Stimulated activated CD8-positive, alpha-beta memory T cell treated with anti-CD3 and anti-CD28 coated beads, Interleukin-12 subunit alpha, Interleukin-12 subunit beta, amount 100 ng/mL, for 4 hours (primary cell): ENCODE data around the gene MAG.

ENCODE experiments used
- DNase-seq: peaks from one replicate; pipeline ENCODE4 v3.0.0-alpha.2; 2020; ENCODE audit warnings: low read depth

MAG gene, protein sequence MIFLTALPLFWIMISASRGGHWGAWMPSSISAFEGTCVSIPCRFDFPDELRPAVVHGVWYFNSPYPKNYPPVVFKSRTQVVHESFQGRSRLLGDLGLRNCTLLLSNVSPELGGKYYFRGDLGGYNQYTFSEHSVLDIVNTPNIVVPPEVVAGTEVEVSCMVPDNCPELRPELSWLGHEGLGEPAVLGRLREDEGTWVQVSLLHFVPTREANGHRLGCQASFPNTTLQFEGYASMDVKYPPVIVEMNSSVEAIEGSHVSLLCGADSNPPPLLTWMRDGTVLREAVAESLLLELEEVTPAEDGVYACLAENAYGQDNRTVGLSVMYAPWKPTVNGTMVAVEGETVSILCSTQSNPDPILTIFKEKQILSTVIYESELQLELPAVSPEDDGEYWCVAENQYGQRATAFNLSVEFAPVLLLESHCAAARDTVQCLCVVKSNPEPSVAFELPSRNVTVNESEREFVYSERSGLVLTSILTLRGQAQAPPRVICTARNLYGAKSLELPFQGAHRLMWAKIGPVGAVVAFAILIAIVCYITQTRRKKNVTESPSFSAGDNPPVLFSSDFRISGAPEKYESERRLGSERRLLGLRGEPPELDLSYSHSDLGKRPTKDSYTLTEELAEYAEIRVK

DNA sequence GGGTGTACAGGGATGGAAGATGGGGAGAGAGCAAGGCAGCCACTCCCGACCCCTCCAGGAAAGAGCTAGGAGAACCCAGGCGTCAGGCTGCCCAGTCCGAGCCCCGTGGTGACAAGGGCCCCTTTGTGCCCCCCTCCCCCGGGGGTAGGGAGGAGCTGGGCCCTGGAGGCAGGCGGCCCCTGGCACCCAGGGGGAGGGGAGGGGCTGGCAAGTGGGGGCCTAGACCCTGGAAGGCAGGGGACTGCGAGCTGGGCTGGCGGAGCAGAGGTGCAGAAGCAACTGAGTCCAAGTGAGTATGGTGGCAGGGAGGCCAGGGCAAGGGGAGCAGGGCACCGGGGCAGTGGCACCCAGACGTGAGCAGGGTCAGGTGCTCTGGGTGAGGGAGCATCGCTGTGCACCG lies at the start of gene MAG:
Gene MAG (plus strand): TSS at position 246 of the 400 bp plus-strand sequence. CDS start 3,248 bp downstream, outside the sequence.
- DNase-seq: no peak

DNA sequence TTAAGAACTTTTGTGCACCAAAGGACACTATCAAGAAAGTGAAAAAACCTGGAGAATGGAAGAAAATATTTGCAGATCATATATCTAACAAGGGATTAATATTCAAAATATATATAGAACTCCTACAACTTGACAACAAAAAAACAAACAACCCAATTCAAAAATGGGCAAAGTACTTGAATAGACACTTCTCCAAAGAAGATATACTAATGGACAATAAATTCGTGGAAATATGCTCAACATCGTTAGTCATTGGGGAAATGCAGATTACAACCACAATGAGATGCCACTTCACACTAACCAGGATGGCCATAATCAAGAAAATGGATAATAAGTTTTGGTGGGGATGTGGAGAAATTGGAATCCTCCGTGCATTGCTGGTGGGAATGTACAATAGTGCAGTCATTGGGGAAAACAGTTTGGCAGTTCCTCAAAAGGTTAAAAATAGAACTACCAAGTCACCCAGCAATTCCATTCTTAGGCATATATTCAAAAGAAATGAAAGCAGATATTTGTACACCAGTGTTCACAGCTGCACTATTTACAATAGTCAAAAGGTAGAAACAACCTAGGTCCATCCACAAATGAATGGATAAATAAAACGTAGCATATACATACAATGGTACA lies 45.4 kb upstream of the MAG start:
- DNase-seq: no peak

DNA sequence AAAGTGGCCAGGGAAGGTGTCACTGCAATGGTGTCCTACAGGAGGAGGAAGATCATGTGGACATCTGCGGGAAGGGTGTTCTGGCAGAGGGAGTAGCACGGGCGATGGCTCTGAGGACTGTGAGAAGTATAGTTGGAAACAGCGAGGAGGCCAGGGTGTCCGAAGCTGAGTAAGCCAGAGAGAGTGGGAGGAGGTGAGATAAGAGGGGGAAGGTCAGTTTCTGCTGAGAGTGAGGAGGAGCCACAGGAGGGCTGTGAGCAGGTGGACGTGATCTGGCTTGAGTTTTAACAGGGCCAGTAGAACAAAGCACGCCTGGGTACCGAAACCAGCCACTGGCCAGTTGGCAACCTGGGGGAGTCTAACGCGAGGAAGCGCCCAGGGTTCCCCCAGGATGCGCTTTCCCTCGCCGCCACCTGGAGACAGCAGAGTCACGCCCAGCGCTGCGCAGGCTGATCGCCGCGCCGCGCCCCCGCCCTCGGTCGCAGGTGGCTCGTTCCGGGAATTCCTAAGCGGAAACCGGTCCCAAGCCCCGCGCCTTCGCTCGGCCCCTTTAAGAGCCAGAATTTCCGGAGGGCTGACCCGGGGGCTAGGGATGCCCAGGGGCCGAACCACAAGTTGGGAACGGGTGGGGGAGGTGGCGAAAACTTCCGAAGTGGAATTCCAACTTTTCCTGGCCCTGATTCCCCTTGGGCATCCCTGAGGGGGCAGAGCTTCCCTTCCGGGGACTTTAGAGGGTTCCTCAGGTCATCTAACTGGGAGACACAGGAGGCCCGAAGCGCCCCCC lies 44.2 kb upstream of the MAG start:
- peak; percentile 35 for DNase-seq

DNA sequence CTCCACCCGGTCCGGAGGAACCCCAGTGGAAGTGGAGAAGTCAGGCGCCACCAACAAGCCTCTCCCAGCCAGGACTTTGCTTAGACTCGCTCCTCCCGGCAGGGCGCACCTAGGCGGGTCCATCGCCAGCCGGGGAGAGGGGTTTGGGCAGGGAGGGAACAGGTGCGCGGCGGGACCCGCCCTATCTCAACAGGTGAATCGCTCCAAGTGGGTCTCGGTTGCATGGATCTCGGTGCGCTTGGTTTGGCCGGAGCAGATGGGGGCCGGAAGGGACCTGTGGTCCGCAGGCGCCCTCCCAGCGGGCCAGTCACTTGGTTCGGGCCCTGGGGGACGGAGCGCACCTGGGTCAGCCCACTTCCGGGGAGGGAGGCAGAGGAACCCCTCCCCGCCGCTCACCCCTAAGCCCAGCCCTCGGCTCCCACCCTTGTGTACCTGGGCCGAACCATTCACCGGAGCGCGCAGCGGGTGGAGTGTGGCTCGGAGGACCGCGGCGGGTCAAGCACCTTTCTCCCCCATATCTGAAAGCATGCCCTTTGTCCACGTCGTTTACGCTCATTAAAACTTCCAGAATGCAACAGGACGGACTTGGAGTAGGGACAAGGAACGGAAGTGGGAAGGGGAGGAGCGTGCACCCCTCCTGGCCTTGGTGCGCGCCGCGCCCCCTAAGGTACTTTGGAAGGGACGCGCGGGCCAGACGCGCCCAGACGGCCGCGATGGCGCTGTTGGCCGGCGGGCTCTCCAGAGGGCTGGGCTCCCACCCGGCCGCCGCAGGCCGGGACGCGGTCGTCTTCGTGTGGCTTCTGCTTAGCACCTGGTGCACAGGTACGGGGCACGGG lies 43.4 kb upstream of the MAG start, which contains the start of gene LSR:
Gene LSR (plus strand): TSS at position 693 of the 836 bp plus-strand sequence. CDS start 21 bp downstream, at position 714.
- DNase-seq: peak; percentile 61

DNA sequence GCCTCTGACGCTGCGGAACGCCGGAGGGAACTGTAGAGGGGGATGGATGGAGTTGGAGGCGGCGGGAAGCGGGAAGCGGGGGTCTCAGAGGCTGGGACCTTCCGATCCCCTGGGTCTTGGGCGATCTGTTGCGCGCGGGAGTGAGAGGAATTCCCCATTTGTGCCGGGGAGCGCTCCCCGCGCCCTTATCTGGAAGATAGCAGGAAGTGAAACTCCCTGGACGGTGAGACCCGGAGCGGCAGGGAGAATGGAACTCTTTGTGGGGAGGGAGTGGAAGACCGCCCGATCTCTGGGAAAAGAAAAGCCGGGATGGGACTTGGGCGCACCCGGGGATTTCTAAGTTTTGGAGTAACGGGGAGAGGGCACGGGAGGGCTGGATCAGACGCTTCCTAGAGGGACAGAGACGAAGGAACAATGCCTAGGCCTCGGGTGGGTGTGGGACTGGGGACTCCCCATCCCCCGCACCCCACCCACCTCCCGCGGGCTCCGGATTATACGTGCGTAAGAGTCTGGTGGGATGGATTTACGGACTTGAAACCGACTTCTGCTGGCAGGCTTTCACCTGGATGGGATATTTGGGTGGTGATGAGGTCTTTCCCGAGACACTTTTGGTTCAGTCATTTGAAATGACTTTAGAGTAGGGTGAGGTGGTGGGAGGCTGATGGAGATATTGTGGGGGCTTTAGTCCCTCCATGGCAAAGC lies 42.7 kb upstream of the MAG start:
- no peak for DNase-seq

DNA sequence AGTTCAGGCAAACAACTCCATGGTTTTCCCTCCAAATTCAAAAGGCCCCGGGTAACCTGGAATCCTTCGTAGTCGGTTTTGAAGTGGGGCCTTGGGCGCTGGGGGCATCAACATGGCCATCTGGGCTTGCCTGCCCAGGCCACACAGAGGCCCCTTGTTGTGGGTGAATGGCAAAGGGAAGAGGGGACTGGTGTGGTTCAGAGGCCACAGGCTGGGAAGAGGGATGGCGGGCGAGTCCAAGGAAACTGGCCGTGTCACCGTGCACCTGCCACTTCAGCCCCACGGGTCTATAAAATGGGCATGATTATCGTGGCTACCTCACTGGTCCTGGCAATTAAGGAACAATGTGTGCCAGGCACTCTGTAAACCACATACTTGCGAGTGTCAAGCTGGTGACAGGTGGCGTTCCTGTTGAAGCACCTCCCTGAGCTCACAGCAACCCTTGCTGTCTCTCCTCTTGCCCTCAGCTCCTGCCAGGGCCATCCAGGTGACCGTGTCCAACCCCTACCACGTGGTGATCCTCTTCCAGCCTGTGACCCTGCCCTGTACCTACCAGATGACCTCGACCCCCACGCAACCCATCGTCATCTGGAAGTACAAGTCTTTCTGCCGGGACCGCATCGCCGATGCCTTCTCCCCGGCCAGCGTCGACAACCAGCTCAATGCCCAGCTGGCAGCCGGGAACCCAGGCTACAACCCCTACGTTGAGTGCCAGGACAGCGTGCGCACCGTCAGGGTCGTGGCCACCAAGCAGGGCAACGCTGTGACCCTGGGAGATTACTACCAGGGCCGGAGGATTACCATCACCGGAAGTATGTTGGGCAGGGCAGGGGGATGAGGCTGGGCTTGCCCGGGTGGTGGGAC lies 41.9 kb upstream of the MAG start:
- no peak for DNase-seq

DNA sequence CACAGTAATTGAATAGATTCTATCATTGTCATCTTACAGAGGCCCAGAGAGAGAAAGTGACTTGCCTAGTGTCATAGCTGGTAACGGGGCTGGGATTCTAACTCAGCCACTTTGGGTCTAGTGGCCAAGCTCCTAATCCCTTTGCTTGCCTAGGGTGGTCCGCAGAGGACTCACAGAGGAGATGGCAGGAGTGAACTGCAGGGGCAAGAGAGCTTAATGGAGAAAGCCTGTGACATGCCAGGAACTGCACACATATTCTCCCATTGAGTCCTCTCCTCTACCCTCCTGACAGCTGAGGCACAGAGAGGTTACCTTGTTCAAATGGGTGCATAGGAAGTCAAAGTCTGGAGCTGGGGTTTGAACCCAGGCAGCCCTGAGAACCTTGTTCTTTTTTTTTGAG lies 40.5 kb upstream of the MAG start:
- no peak for DNase-seq

DNA sequence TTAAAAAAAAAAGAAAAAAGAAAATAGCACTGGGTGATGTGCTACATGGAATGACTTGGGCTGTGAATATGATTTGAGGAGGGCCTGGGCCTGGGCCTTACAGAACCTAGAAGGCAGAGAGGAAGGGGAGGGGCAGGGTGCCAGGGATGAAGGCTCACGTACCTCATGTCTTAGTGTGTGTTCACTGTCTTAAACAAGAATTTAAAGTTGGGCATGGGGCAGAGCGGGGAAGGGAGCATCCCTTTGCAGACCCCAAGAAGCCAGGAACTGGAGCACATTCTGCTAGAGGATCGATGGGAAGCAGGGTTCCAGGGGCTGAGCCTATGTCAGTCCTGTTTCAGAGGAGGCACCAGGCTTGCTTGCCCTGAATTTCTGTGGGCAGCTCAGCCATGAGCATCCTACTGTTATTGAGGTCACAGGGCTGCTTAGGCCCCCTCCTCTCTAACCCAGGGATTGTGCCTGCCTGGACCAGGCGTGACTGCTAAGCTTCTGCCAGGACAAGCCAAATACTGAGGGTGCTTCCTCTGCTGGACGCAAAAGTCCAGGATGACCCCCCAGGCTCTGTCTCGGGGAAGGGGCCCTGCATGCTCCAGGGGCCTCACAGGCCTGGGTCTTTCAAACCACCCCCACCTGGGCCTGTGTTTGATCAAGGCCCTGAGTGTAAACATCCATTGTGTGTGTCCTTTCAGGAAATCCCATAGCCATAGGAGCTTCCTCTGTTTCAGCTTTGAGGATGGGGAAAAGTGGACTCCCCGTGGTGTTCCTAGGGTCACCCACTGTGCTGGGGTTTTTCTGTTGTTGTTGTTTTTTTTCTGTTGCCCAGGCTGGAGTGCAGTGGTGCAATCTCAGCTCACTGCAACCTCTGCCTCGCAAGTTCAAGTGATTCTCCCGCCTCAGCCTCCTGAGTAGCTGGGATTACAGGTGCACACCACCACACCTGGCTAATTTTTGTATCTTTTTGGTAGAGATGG lies 38.4 kb upstream of the MAG start:
- DNase-seq: no peak

DNA sequence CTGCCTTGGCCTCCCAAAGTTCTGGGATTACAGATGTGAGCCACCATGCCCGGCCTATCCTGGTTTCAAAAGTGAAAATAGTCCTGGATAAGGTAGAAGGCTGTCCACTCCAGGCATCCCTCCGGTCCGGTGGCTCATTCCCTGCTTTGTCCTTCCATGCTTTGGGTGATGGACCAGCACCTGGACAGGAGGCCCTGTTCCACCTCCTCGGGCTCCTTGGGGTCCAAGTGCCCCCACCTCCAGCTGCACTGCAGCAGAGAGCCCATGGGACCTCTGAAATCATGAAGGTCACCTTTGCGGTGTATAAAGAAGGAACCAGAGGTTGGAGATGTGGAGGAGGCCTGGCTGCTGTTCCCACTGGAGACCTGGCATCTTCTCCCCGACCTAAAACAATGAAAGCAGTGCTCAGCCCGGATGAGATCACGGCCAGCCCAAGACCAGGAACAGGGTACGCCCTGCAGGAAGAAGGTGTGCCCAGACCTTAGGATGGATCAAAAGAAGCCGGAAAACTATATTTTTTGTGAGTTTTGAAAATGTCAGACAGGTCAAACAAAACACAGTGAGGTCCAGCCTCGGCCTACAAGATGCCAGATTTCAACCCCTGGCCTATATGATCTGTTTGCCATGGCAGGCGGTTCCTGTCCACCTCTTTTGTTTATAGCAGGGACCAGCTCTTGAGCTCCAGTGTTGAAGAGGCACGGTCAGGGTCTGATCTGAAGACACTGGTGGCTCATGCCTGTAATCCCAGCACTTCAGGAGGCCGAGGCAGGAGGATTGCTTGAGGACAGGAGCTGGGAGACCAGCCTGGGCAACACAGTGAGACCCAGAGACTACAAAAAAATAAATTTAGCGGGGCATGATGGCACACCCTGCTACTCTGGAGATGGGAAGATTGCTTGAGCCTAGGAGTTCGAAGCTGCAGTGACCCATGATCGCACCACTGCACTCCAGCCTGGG lies 37.3 kb upstream of the MAG start:
- DNase-seq: no peak

DNA sequence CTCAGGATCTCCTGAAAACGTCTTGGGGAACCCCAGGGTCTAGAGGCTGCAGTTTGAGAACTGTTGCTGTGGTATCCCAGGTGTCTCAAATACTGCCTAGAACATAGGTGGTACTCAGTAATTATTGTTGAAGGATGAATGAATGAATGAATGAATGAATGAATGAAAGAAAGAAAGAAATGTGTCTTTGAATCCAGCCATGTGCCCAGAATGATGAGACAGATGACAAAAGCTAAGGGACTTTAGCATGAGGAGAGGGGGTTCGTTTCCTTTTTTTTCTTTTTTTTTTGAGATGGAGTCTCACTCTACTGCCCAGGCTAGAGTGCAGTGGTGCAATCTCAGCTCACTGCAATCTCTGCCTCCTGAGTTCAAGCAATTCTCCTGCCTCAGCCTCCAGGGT lies 35.4 kb upstream of the MAG start:
- no peak for DNase-seq

DNA sequence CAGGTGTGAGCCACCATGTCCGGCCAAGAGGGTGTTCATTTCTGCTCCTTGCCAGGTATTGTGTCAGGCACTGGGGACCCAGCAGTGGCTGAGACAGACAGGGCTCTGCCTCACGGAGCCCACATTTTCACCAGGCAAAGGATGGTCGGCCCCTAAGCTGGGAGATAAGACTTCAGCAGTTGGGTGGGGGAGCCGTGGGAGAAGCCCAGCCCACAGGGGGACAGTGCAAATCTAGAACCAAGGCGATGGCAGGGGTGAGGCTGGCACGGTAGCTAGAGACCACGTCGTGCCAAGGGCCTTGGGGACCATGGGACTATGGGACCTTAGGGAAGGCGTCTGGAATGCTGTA lies 34.9 kb upstream of the MAG start:
- DNase-seq: no peak

DNA sequence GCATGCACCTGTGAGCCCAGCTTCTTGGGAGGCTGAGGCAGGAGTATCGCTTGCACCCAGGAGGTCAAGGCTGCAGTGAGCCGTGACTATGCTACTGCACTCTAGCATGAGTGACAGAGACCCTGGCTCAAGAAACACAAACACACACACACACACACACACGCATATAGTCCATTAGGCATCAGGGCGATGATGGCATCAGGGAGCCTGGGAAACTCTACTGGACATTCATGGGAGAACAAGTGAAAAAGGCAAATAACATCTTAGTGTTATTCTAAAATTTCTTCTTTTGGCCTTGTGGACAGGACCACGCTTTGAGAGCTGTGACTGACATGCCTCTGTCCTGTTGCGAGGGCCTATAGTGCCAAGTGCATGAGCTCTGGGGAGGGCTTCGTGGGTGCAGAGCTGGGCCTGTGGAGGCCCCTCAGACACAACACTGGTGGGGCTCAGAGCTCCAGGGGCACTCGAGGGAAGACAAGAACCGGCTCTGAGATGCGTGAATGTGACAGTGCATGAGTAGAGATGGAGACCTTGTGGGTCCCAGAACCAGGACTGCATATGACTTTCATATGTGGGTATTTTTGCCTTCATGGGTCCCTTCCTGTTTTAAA lies 31.2 kb upstream of the MAG start:
- no peak for DNase-seq

DNA sequence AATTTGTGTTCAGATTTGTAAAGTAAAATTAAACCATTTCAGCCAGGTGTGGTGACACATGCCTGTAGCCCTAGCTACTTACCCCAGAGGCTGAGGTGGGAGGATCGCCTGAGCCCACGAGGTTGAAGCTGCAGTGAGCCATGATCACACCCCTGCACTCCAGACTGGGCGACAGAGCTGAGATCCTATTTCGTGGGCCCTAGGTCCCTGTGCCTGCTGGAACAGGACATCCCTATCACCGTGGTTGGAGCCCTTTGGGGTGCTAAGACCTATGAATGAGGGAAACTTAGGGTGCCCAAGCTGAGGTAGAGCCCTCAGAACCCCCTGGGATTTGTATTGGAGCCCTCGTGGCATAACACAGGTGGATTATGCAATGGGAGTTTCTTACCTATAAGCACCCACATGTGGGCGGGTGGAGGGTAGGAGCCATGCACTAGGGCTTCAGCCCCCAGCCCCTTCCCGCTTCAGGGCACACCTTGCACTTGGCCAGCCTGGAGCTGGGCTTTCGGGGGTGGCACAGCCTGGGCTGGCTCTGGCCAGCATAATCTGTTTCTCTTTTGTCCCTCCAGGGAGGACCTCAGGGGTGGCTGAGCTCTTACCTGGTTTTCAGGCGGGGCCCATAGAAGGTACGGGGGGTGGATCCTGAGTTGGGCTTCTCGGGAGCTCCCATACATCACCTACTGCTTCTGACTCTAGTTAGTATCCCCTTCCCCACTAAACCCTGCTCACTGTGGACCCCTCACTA lies 30.4 kb upstream of the MAG start:
- DNase-seq: no peak

DNA sequence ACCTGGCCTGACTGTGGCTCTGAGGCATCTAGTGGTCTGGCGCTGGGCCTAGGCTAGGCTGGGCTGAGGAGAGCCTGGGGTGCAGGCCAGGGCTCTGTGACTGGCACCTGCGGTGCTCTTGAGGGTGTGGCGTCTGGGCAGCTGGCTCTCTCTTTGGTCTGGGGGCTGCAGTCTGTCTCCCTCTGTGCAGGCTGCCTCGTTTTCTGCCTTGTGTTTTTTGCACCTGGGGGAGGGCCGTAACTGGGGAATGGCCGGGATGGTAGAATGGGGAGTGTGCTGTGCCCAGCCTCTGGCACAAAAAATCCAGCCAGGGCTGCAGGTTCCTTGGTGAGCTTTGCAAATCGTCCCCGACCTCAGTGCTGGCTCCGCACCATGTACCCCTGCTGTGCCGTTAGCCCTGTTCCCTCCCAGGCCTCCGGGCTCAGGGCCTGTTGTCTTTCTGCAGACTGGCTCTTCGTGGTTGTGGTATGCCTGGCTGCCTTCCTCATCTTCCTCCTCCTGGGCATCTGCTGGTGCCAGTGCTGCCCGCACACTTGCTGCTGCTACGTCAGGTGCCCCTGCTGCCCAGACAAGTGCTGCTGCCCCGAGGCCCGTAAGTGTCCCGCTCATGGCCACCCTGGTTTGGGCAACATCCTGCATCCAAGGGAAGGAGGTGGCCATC lies 29.7 kb upstream of the MAG start:
- DNase-seq: no peak

DNA sequence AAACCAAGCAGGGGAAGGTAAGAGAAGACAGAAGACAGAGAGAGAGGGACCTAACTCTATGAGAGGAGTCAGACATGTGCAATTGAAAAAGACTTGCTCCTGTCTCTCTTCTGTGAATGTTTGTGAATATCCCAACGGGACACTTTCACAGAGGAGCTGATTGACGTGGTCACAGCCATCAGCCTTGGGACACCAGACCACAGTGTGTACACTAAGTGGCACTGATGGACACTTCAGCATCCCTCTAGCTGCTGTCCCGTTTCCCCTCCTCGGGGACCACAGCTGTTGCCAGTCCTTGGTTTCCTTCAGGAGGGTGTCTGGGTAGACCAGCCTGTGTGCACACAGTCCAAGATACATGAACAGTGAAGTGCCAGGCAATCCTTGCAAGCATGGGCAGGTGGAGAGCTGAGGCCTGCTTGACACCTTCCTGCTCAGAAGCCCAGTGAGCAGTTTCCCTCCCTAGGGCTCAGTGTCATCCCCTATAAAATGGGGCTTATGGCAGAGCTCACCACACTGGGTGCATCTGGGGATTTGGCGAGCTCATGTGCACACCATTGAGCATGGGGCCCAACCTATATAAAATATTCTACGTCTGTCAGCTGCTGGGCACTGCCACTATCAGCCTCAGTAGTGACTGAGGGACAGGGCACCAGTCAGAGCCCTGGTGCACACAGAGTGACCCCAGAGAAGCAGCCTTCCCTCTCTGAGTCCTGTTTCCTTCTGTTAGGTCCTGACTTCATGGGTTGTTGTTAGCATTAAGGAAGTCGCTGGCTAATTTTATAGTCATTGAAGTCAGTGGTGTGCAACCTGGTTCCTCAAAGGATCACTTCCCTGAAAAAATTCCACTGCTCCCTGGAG lies 27.5 kb upstream of the MAG start:
- no peak for DNase-seq
